Measurements from ENCODE around the gene PDE10A.

PDE10A gene

GRCh38 chr6:165599596-165600487 is 63.2 kb downstream of the PDE10A start:
- no peak overlapping the region for H2AFZ ChIP-seq (ENCODE audit: low read depth, low read length)
- H3K4me2 ChIP-seq (ENCODE audit: insufficient read depth, low read length): no peak overlapping the region
- ATAC-seq (ENCODE audit: insufficient read depth, low read depth) (peak; percentile 60), DNase-seq (peak; percentile 27)
- H3K9me3 ChIP-seq (ENCODE audit: insufficient read depth, low read length, severe bottlenecking): no peaks in the 10 kb centered on the region
- no peaks in the 10 kb centered on the region for H3K36me3 ChIP-seq (ENCODE audit: insufficient read depth, low read length)
- H4K20me1 ChIP-seq (ENCODE audit: insufficient read depth, low read length): no peaks in the 10 kb centered on the region
- H3K27me3 ChIP-seq (ENCODE audit: insufficient read depth, low read length, poor library complexity): no peaks in the 10 kb centered on the region
- peaks cover 23% of the 10 kb centered on the region for H3K4me1 ChIP-seq (ENCODE audit: insufficient read depth, low read length)
- H3K27ac ChIP-seq (ENCODE audit: low read length): no peak overlapping the region
- H3K4me3 ChIP-seq (ENCODE audit: low read depth in 1 of 2, low read length in 2 of 2): no peak overlapping the region
- TF ChIP-seq, protein P1, sequence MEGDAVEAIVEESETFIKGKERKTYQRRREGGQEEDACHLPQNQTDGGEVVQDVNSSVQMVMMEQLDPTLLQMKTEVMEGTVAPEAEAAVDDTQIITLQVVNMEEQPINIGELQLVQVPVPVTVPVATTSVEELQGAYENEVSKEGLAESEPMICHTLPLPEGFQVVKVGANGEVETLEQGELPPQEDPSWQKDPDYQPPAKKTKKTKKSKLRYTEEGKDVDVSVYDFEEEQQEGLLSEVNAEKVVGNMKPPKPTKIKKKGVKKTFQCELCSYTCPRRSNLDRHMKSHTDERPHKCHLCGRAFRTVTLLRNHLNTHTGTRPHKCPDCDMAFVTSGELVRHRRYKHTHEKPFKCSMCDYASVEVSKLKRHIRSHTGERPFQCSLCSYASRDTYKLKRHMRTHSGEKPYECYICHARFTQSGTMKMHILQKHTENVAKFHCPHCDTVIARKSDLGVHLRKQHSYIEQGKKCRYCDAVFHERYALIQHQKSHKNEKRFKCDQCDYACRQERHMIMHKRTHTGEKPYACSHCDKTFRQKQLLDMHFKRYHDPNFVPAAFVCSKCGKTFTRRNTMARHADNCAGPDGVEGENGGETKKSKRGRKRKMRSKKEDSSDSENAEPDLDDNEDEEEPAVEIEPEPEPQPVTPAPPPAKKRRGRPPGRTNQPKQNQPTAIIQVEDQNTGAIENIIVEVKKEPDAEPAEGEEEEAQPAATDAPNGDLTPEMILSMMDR (IDR thresholded peaks at IDR 0.05; ENCODE audit: borderline replicate concordance, extremely low read depth, low read length, poor library complexity, severe bottlenecking): no peak
- no peak overlapping the region for H3K9ac ChIP-seq (ENCODE audit: low read depth, low read length)
- H3K79me2 ChIP-seq (ENCODE audit: insufficient read depth, low read length): peaks cover 7% of the 10 kb centered on the region; the same call in 1 of the 2 replicates

- no peak for DNase-seq
- Histone ChIP-seq H3K4me3 (ENCODE audit: low read depth in 1 of 2, low read length in 2 of 2) (no peak overlapping the region), H3K27me3 (ENCODE audit: insufficient read depth, low read length, poor library complexity) (no peaks in the 10 kb centered on the region), H3K9me3 (ENCODE audit: insufficient read depth, low read length, severe bottlenecking) (no peaks in the 10 kb centered on the region), H3K79me2 (ENCODE audit: insufficient read depth, low read length) (peaks cover 3% of the 10 kb centered on the region; the same call in 1 of the 2 replicates), H3K36me3 (ENCODE audit: insufficient read depth, low read length) (no peaks in the 10 kb centered on the region), H2AFZ (ENCODE audit: low read depth, low read length) (no peak overlapping the region), H3K9ac (ENCODE audit: low read depth, low read length) (no peak overlapping the region), H3K27ac (ENCODE audit: low read length) (no peak overlapping the region), H3K4me1 (ENCODE audit: insufficient read depth, low read length) (peaks cover 17% of the 10 kb centered on the region), H3K4me2 (ENCODE audit: insufficient read depth, low read length) (no peak overlapping the region), H4K20me1 (ENCODE audit: insufficient read depth, low read length) (no peaks in the 10 kb centered on the region)
- no peak for ATAC-seq (ENCODE audit: insufficient read depth, low read depth)
- no peak for TF ChIP-seq EZH2 (IDR thresholded peaks at IDR 0.05; ENCODE audit: borderline replicate concordance, low read depth, low read length, severe bottlenecking)
- TF ChIP-seq, protein P1 (IDR thresholded peaks at IDR 0.05; ENCODE audit: borderline replicate concordance, extremely low read depth, low read length, poor library complexity, severe bottlenecking): no peak
Measured at GRCh38 chr6:165599121-165599520, 63.9 kb downstream of the PDE10A start.

- Histone ChIP-seq H3K4me2 (ENCODE audit: insufficient read depth, low read length) (no peak overlapping the region), H3K36me3 (ENCODE audit: insufficient read depth, low read length) (no peaks in the 10 kb centered on the region), H3K9me3 (ENCODE audit: insufficient read depth, low read length, severe bottlenecking) (no peaks in the 10 kb centered on the region), H2AFZ (ENCODE audit: low read depth, low read length) (no peak overlapping the region), H3K4me3 (ENCODE audit: low read depth in 1 of 2, low read length in 2 of 2) (no peak overlapping the region), H4K20me1 (ENCODE audit: insufficient read depth, low read length) (no peaks in the 10 kb centered on the region), H3K9ac (ENCODE audit: low read depth, low read length) (no peak overlapping the region), H3K27me3 (ENCODE audit: insufficient read depth, low read length, poor library complexity) (no peaks in the 10 kb centered on the region), H3K27ac (ENCODE audit: low read length) (no peak overlapping the region), H3K4me1 (ENCODE audit: insufficient read depth, low read length) (peaks cover 7% of the 10 kb centered on the region), H3K79me2 (ENCODE audit: insufficient read depth, low read length) (no peaks in the 10 kb centered on the region)
- DNase-seq (no peak), ATAC-seq (ENCODE audit: insufficient read depth, low read depth) (no peak)
- no peak for TF ChIP-seq EZH2 (IDR thresholded peaks at IDR 0.05; ENCODE audit: borderline replicate concordance, low read depth, low read length, severe bottlenecking)
- TF ChIP-seq, protein P1 (IDR thresholded peaks at IDR 0.05; ENCODE audit: borderline replicate concordance, extremely low read depth, low read length, poor library complexity, severe bottlenecking): no peak
Measured at GRCh38 chr6:165597821-165598220, 65.2 kb downstream of the PDE10A start.

Measured in DND-41 (cell line).